Esophagus muscularis mucosa (tissue), 4 donors: ENCODE measurements around the gene OR52B2.
"Not testable (repeated sequence)": the region's sequence is repeated elsewhere in the genome, so short reads cannot be mapped to it uniquely, and the experiment has no call there.

ENCODE experiments used
- EP300 ChIP-seq: sonication (generic); formaldehyde crosslinking; IDR thresholded peaks from one replicate; pipeline ENCODE4 v1.6.1; 2017; ENCODE audit warnings: antibody characterized with exemption
- POLR2A ChIP-seq: fragments of 450-650 bp; IDR thresholded peaks from one replicate; pipeline ENCODE4 v1.6.1; 2017; ENCODE audit warnings: antibody characterized with exemption, moderate library complexity, mild to moderate bottlenecking, low read depth
- POLR2AphosphoS5 ChIP-seq, 2 donors: sonication (generic); formaldehyde crosslinking; IDR thresholded peaks; one replicate each; pipeline ENCODE4 v1.6.1; 2017; ENCODE audit warnings: antibody characterized with exemption in 2 of 2
- TF ChIP-seq, protein P1 (sequence below), 3 experiments: fragments of 200-600 bp in 2 of 3; fragments of 450-650 bp in 1 of 3; sonication (generic) in 2 of 3; IDR thresholded peaks; one replicate each; pipeline ENCODE4 v1.5.1; 2017 to 2019; ENCODE audit warnings: antibody characterized with exemption in 3 of 3, mild to moderate bottlenecking in 2 of 3, moderate library complexity in 1 of 3

DNA sequence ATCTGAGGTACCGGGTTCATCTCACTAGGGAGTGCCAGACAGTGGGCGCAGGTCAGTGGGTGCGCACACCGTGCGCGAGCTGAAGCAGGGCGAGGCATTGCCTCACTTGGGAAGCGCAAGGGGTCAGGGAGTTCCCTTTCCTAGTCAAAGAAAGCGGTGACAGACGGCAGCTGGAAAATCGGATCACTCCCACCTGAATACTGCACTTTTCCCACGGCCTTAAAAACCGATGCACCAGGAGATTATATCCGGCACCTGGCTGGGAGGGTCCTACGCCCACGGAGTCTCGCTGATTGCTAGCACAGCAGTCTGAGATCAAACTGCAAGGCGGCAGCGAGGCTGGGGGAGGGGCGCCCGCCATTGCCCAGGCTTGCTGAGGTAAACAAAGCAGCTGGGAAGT, 26.4 kb downstream of the OR52B2 start:
- TF ChIP-seq POLR2A; POLR2AphosphoS5 (IDR thresholded peaks at IDR 0.05); EP300: not testable (repeated sequence)
- TF ChIP-seq, protein P1, sequence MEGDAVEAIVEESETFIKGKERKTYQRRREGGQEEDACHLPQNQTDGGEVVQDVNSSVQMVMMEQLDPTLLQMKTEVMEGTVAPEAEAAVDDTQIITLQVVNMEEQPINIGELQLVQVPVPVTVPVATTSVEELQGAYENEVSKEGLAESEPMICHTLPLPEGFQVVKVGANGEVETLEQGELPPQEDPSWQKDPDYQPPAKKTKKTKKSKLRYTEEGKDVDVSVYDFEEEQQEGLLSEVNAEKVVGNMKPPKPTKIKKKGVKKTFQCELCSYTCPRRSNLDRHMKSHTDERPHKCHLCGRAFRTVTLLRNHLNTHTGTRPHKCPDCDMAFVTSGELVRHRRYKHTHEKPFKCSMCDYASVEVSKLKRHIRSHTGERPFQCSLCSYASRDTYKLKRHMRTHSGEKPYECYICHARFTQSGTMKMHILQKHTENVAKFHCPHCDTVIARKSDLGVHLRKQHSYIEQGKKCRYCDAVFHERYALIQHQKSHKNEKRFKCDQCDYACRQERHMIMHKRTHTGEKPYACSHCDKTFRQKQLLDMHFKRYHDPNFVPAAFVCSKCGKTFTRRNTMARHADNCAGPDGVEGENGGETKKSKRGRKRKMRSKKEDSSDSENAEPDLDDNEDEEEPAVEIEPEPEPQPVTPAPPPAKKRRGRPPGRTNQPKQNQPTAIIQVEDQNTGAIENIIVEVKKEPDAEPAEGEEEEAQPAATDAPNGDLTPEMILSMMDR (IDR thresholded peaks at IDR 0.05), result not testable (repeated sequence)
